ENCODE data around the gene SOX6.
"Not testable (repeated sequence)": the region's sequence is repeated elsewhere in the genome, so short reads cannot be mapped to it uniquely, and the experiment has no call there.

The SOX6 gene

GRCh38 chr11:16394947-16395346 is 38.6 kb upstream of the SOX6 start:
- H3K4me3 ChIP-seq (ENCODE audit: low read depth, low read length) = no peak overlapping the region
- no peak for TF ChIP-seq CTCF (IDR thresholded peaks at IDR 0.05; ENCODE audit: low read depth, low read length)

- TF ChIP-seq CTCF (IDR thresholded peaks at IDR 0.05; ENCODE audit: low read depth, low read length) = no peak
- no peak overlapping the region for H3K4me3 ChIP-seq (ENCODE audit: low read depth, low read length)
These were observed 37.0 kb upstream of the SOX6 start for GRCh38 chr11:16393340-16393739.

- no peak for TF ChIP-seq CTCF (IDR thresholded peaks at IDR 0.05; ENCODE audit: low read depth, low read length)
- no peak overlapping the region for H3K4me3 ChIP-seq (ENCODE audit: low read depth, low read length)
These were observed 36.3 kb upstream of the SOX6 start for GRCh38 chr11:16392616-16393015.

GRCh38 chr11:16390826-16391225 is 34.5 kb upstream of the SOX6 start:
- not testable (repeated sequence) for H3K4me3 ChIP-seq (ENCODE audit: low read depth, low read length)

- no peak overlapping the region for H3K4me3 ChIP-seq (ENCODE audit: low read depth, low read length)
These were observed 28.8 kb upstream of the SOX6 start for GRCh38 chr11:16385099-16385498.

GRCh38 chr11:16382638-16383380 is 26.5 kb upstream of the SOX6 start:
- no peak for TF ChIP-seq CTCF (IDR thresholded peaks at IDR 0.05; ENCODE audit: low read depth, low read length)
- no peak overlapping the region for H3K4me3 ChIP-seq (ENCODE audit: low read depth, low read length)

More at GRCh38 chr11:16385099-16385498, 28.8 kb upstream of the SOX6 start:
- TF ChIP-seq CTCF (IDR thresholded peaks at IDR 0.05; ENCODE audit: low read depth, low read length) = no peak

- H3K4me3 ChIP-seq (ENCODE audit: low read depth, low read length) = no peak overlapping the region
- TF ChIP-seq CTCF (IDR thresholded peaks at IDR 0.05; ENCODE audit: low read depth, low read length) = no peak
These were observed 25.8 kb upstream of the SOX6 start for GRCh38 chr11:16382186-16382585.

Measured in WI38 (cell line).